HG02623 (cell line): Measurements from ENCODE around the gene BCAT1.
"Not testable (repeated sequence)": the region's sequence is repeated elsewhere in the genome, so short reads cannot be mapped to it uniquely, and the experiment has no call there.

Source experiments
- ATAC-seq: cut with Tn5 transposase; IDR thresholded peaks from one replicate; pipeline ENCODE4 v1.9.1; 2021; ENCODE audit warnings: moderate library complexity; ENCODE audit not compliant: unreplicated experiment

BCAT1 gene

DNA sequence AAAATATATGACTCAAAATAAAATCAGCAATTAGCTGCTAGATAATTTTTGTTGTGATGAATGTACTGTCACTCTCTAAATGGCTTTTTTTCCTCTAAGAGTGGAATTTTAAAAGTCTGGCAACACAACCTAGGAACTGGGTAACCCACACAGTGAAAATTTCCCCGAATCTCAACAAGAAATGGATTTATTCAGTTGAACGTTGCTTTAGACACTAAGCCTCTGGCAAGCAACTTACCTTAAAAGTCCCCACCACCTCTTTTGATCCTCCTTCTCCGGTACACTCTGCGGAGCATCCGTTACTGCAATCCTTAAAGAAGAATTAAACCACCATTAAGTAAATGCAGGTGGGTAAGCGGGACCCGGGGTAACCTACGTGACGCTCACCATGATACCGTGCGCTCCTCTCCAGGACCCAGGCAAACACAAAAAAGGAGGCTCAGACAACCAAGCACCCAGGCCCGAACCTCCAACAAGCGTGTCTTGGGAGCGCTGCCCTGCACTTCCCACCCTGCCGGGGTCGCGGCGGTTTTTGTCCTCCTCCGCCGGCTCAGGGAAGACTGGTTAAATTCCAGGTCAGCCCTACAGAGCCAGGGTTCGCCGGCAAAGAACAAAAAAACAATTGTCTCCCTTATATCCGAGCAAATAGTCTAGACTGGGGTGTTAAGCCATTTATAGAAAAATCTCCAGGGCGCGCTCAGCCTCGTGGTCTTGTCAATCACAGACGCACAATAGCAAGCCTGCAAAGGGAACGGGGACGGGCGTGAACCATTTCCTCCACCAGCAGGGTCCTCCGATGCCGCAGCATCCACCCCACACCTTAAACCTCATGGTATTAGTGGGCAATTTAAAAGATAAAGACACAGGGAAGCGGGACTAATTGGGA is 47.1 kb downstream of the BCAT1 start:
- no peak for ATAC-seq

DNA sequence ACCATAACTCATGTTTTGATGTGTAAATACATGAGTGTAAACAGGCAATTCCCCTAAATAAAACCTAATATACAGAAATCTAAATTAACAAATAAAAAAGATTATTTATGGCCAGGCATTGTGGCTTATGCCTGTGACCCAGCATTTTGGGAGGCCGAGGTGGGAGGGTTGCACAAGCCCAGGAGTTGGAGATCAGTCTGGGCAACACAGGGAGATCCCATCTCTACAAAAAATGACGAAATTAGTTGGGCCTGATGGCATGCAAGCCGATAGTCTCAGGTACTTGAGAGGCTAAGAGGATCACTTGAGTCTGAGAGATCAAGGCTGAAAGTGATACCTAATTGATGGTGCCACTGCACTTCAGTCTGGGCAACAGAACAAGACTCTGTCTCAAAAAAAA is 48.7 kb downstream of the BCAT1 start:
- no peak for ATAC-seq

GRCh38 chr12:24899503-24900075 is 49.3 kb downstream of the BCAT1 start:
- ATAC-seq = no peak

DNA sequence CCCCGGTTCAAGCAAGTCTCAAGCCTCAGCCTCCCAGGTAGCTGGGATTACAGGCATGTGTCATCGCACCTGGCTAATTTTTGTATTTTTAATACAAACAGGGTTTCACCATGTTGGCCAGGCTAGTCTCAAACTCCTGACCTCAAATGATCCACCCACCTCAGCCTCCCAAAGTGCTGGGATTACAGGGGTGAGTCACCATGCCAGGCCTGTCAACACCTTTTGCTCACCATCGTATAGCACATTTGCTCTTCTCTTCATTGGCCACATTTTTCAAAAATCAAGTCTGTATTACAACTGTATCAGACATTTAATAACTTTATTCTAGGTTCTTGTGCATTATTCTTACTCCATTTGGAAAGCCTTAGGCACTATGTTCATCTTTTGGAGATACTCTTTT is 50.3 kb downstream of the BCAT1 start:
- ATAC-seq = no peak

- ATAC-seq = no peak
Measured at GRCh38 chr12:24898185-24898584, 50.7 kb downstream of the BCAT1 start.

DNA sequence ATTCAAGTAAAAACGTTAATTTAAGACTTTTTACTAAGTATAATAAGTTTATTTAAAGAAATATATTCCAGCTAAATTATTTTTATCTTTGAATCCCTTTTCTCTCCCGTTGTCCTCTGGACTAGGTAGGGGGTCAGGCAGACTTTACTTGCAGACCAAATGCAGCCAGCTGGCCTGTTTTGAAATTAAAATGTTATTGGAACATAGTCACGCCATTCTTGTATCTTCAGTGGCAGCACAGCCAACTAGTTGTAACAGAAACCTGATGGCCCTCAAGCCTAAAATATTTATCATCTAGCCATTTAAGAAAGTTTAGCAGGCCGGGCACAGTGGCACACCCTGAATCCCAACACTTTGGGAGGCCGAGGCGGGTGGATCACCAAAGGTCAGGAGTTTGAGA is 52.7 kb downstream of the BCAT1 start:
- ATAC-seq = no peak

DNA sequence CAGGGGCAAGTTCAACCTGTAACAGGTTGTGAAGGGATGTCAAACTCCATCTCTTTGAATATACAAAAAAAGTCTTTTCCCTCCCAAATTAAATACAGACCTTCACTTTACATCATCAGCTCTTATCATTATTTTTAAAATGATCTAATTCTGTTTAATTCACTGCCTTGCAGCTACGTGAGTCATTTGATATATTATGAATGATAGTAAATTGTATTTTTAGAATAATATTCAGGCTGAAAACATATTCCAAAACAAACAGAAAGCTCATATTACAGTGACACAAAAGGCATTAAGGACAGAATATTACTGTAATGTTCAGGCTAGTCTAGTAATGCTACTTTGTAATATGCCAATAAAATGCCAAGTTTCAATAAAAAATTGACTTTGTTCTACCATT is 53.3 kb downstream of the BCAT1 start:
- no peak for ATAC-seq

GRCh38 chr12:24894879-24895278 is 54.0 kb downstream of the BCAT1 start:
- no peak for ATAC-seq

DNA sequence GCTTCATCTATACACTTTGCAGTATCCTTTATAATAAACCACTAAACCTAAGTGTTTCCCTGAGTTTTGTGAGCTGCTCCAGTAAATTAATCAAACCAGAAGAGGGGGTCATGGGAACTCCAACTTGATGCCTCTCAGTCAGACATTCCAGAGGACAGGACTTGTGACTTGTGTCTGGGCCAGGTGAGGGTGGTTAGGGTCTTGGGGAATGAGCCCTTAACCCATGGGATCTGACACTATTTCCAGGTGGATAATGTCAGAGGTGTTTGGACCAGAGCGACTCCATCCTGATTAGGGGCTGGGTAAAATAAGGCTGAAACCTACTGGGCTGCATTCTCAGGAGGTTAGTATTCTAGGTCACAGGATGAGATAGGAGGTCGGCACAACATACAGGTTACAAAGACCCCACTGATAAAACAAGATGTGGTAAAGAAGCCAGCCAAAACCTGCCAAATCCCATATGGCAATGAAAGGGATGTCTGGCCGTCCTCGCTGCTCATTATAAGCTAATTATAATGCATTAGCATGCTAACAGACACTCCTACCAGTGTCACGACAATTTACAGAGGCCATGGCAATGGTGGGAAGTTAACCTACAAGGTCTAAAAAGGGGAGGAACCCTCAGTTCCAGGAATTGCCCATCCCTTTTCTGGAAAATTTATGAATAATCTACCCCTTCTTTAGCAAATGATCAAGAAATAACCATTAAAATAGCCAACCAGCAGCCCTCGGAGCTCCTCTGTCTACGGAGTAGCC is 58.7 kb downstream of the BCAT1 start:
- ATAC-seq = no peak

DNA sequence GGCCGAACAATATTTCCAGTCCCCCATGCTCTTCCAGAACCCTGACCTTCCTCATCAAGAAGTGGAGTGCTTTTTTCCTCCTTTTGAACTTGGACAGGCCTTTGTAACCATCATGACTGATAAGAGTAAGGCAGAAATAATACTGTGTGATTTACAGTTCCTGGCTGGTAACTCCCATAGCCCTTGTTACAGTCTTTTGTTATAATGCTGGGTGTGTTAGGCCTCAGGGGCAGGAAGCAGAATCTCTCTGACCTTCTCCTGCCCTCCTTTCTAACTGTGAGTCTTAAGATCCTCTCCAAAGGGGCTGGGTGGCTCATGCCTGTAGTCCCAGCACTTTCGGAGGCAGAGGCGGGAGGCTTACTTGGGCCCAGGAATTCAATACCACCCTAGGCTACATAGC is 59.5 kb downstream of the BCAT1 start:
- ATAC-seq = no peak

GRCh38 chr12:24888813-24889212 is 60.1 kb downstream of the BCAT1 start:
- ATAC-seq = no peak

GRCh38 chr12:24884911-24885310 is 64.0 kb downstream of the BCAT1 start:
- ATAC-seq = no peak

DNA sequence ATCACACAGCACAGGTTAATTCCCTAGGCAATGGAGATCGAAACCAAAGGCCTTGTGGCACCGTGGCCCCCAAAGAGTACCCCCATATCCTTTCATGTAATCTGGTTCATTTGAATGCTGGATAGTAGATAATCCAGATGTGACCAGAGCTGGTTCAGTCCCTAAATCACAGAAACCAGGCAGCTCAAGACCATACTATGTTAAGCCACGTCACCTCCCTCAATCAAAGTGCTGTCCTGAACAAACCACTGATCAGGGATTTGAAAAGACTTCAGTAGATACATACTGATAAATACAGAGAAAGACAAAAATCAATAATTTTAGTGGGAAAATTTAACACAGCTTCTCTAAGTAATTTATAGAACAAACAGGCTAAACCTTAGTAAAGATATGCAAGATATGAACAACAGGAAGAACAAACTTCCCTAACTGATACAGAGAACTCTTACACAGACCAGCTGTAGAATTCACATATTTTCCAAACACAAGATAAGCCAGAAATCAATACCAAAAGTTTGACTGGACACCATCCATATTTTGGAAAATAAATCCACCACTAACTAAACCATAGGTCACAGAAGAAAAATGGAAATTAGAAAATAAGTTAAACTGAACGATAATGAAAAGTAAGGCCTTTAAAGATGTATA is 67.1 kb downstream of the BCAT1 start:
- no peak for ATAC-seq

GRCh38 chr12:24881227-24881626 is 67.7 kb downstream of the BCAT1 start:
- no peak for ATAC-seq

DNA sequence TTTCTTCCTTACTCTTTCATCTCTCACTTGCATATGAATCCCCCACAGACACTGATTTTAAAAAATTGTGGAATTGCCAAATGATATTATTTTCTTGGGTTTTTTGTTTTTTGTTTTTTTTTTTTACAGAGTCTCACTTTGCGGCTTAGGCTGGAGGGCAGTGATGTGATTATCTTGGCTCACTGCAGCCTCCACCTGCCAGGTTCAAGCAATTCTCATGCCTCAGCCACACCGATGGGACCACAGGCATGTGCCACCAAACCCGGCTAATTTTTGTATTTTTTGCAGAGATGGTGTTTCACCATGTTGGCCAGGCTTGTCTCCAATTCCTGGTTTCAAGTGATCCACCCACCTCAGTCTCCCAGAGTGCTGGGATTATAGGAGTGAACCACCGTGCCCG is 68.2 kb downstream of the BCAT1 start:
- no peak for ATAC-seq

DNA sequence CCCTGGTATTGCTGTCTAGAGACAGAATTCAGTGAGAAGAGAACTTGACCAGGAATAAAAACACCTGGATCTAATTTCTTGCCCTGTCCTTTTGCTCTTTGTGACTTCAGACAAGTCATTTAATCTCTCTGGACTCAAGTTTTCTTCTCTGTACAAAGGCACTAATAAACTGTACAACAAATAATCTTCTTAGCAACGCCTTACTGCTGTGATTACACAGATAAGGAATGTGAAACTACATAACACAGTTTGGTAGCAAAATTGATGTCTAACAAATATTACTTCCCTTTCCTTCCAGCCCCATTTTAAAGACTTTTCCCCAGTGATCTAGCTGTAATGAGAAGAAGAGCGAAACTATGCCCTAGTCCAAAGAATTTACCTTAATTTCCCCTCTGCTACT is 69.3 kb downstream of the BCAT1 start:
- no peak for ATAC-seq

DNA sequence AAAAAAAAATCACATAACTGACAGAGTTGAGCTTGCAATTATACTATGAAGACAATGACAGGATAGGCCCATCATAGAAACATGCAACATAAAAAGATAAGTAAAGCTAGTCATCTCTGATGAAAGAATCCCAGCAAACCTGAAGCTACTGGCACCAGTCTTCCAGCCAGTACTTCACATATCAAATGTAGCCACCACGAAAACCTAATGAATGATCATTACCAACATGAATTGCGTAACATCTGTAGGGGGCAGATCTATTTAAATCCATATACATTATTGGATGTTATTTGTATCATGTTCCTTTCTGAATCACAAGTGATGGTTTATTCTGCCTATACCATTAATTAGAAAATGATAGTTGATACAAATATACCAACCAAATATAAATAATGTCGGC is 73.9 kb downstream of the BCAT1 start:
- ATAC-seq = no peak

GRCh38 chr12:24872211-24872610 is 76.7 kb downstream of the BCAT1 start:
- ATAC-seq = no peak

GRCh38 chr12:24866139-24866538 is 82.8 kb downstream of the BCAT1 start:
- ATAC-seq = not testable (repeated sequence)

DNA sequence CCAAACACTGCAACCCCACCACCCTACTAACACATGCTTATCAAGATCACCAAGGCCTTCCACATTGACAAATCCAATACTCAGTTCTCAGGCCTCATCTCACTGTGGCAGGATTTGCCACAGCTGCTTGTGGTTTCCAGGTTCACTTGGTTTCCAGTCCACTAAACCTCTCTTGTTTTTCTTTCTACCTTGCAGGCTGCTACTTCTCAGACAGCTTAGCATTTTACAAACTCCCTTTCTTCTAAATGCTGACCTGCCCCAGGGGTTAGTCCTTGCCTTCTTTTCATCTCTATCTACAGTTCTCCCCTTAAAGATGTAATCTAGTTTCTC is 84.1 kb downstream of the BCAT1 start:
- no peak for ATAC-seq

GRCh38 chr12:24861766-24862540 is 86.9 kb downstream of the BCAT1 start:
- peak; percentile 69 for ATAC-seq
